ENCODE data around the gene SLC6A13.
"Not testable (repeated sequence)": the region's sequence is repeated elsewhere in the genome, so short reads cannot be mapped to it uniquely, and the experiment has no call there.

The SLC6A13 gene

DNA sequence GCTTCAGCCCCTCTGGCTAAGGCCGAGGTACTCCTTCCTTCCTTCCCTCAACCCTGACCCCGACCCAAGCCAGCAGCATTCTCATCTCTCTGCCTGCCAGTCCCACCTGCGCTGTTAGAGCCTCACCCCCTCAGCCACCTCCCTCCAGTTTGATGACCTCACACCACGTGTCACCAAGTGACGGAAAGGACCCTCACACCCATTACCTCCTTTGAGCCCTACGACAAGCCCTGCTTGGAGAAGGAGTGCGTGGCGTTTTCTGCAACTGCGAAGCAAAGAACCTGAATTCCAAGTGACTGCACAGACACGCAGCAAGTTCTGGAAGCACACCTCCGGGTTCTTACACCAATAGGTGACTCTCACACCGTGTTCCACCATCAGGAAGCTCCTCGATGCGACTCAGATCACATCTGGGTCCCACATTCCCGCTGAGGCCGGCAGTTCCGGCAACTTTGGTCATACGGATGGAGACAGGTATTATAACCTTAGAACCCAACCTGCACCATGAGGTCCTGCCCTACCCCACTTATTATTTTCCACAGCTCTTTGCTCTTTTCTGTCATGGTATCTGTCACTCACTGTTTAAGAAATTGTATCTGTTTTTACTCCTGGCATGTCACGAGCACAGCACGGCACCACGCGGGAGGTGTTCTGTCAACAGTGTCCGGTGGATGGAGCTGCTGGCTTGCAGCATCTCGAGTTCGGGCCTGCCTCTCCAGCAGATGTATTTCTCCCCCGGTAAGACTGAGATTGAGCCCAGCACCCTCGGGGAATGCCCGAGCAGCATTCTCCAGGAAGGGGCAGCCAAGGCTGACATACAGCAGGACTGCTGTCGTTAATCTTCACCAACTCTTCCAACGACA is 43.7 kb downstream of the SLC6A13 start:
- Histone ChIP-seq H3K4me3 (ENCODE audit: severe bottlenecking) (no peak overlapping the region), H3K9me3 (ENCODE audit: severe bottlenecking) (no peaks in the 10 kb centered on the region), H3K27ac (ENCODE audit: poor library complexity, severe bottlenecking) (no peak overlapping the region), H3K36me3 (ENCODE audit: low read depth) (no peaks in the 10 kb centered on the region), H3K4me1 (ENCODE audit: insufficient read depth, poor library complexity, severe bottlenecking) (no peaks in the 10 kb centered on the region), H3K27me3 (ENCODE audit: insufficient read depth, poor library complexity, severe bottlenecking) (peaks cover 6% of the 10 kb centered on the region)
- no peak for ATAC-seq (ENCODE audit: low read depth)
- TF ChIP-seq, protein P1, sequence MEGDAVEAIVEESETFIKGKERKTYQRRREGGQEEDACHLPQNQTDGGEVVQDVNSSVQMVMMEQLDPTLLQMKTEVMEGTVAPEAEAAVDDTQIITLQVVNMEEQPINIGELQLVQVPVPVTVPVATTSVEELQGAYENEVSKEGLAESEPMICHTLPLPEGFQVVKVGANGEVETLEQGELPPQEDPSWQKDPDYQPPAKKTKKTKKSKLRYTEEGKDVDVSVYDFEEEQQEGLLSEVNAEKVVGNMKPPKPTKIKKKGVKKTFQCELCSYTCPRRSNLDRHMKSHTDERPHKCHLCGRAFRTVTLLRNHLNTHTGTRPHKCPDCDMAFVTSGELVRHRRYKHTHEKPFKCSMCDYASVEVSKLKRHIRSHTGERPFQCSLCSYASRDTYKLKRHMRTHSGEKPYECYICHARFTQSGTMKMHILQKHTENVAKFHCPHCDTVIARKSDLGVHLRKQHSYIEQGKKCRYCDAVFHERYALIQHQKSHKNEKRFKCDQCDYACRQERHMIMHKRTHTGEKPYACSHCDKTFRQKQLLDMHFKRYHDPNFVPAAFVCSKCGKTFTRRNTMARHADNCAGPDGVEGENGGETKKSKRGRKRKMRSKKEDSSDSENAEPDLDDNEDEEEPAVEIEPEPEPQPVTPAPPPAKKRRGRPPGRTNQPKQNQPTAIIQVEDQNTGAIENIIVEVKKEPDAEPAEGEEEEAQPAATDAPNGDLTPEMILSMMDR (IDR thresholded peaks at IDR 0.05; ENCODE audit: poor library complexity, severe bottlenecking) = no peak
- no peak for DNase-seq (ENCODE audit: low spot score)

DNA sequence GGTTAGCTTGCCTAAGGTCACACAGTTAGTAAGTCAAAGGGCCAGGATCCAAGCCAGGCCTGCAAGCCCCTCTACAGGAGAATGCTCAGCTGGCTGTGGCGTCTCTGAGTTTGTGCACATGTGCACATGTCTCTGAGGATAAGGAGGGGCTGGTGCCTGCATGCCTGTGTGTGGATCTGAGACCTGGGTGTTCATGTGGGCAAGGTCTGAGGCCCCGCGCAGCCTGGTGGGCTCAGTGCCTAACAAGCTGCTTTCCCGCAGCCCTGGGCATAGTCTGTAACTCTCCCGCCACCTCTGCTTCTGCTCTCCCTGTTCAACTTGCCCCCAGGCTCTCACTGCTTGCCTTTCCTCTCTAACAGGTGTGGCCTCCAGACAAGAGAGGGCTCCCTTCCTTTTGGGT is 44.4 kb downstream of the SLC6A13 start:
- no peak overlapping the region for H3K4me3 ChIP-seq (ENCODE audit: severe bottlenecking)
- no peak overlapping the region for H3K27ac ChIP-seq (ENCODE audit: poor library complexity, severe bottlenecking)
- DNase-seq (ENCODE audit: low spot score) (no peak), ATAC-seq (ENCODE audit: low read depth) (no peak)
- H3K9me3 ChIP-seq (ENCODE audit: severe bottlenecking) = no peaks in the 10 kb centered on the region
- TF ChIP-seq, protein P1 (IDR thresholded peaks at IDR 0.05; ENCODE audit: poor library complexity, severe bottlenecking) = no peak
- H3K4me1 ChIP-seq (ENCODE audit: insufficient read depth, poor library complexity, severe bottlenecking) = no peaks in the 10 kb centered on the region
- H3K36me3 ChIP-seq (ENCODE audit: low read depth) = no peaks in the 10 kb centered on the region
- peaks cover 14% of the 10 kb centered on the region for H3K27me3 ChIP-seq (ENCODE audit: insufficient read depth, poor library complexity, severe bottlenecking)

DNA sequence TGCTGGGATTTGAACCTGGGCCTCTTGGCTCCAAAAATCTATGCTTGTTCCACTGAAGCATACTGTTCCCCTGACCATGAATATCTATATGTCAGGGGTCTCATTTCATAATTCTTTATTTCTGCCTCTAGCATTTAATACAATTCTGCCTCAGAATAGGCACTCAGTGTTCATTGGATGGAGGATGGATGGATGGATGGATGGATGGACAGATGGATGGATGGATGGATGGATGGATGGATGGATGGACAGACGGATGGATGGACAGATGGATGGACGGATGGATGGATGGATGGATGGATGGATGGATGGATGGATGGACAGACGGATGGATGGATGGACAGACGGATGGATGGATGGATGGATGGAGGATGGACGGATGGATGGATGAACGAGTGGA is 45.6 kb downstream of the SLC6A13 start:
- H3K27me3 ChIP-seq (ENCODE audit: insufficient read depth, poor library complexity, severe bottlenecking) = peaks cover 23% of the 10 kb centered on the region
- not testable (repeated sequence) for H3K9me3 ChIP-seq (ENCODE audit: severe bottlenecking); H3K27ac ChIP-seq (ENCODE audit: poor library complexity, severe bottlenecking); H3K4me3 ChIP-seq (ENCODE audit: severe bottlenecking); ATAC-seq (ENCODE audit: low read depth); H3K36me3 ChIP-seq (ENCODE audit: low read depth); H3K4me1 ChIP-seq (ENCODE audit: insufficient read depth, poor library complexity, severe bottlenecking); DNase-seq (ENCODE audit: low spot score)

DNA sequence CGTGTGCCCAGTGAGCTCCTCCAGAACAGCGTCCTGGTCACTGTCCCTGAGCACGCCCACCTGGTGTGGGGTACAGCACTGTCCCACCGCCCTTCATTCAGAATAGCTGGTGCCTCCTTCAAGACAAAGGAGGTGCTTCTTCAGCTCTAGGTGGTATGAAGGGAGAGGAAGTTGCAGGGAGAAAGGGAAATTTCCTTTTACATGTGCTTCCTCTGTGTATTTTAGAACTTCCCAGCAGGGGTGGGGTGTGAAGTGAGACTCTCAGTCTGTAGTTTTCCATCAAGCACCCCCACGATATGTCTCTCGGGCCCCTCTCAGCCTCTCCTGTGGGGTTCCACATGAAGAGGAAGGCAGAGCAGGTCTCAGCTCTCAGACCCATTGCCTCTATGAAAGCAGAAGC is 47.5 kb downstream of the SLC6A13 start:
- Histone ChIP-seq H3K9me3 (ENCODE audit: severe bottlenecking) (no peaks in the 10 kb centered on the region), H3K27me3 (ENCODE audit: insufficient read depth, poor library complexity, severe bottlenecking) (peaks cover 24% of the 10 kb centered on the region), H3K27ac (ENCODE audit: poor library complexity, severe bottlenecking) (no peak overlapping the region), H3K4me1 (ENCODE audit: insufficient read depth, poor library complexity, severe bottlenecking) (no peaks in the 10 kb centered on the region), H3K36me3 (ENCODE audit: low read depth) (no peaks in the 10 kb centered on the region), H3K4me3 (ENCODE audit: severe bottlenecking) (no peak overlapping the region)
- no peak for DNase-seq (ENCODE audit: low spot score)
- no peak for ATAC-seq (ENCODE audit: low read depth)
- TF ChIP-seq, protein P1 (IDR thresholded peaks at IDR 0.05; ENCODE audit: poor library complexity, severe bottlenecking) = no peak

DNA sequence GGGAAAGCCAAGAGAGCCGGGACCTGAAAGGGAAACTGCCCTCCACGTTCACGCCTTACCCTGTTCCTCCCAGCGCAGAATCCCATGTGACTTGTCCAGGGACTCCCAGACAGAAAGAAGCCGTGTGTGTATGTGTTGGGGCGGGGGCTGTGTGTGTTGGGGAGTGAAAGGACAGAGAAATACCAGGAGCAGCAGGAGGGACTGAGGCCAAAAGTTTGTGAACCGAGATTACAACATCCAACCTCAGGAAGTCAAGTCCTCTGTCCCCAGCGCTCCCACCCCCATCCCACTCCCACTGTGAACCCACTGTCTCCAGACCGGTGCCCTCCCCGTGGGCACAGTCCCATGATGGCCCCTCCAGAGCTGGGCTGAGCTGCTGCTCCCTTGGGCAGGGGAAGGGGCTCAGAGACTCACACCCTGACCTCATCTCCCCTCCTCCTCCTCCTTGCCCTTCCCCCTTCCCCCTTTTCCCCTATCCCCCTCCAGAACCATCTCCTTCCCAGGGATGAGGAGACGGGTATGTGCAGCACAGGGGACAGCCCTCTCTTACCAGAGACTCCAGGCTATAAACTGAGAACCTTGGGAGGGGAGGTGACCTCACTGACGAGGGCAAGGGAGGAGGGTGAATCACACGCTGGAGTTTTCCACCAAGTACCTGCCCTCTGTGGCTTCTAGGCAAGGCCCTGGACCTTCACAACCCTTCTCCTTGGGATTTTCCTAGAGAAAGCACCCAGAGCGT is 48.5 kb downstream of the SLC6A13 start, which contains the start of gene SLC6A12:
SLC6A12 (minus strand) TSS at position 155 of the 739 bp plus-strand sequence. CDS start 4,171 bp downstream, outside the sequence.
- DNase-seq (ENCODE audit: low spot score) = no peak
- no peaks in the 10 kb centered on the region for H3K9me3 ChIP-seq (ENCODE audit: severe bottlenecking)
- H3K4me1 ChIP-seq (ENCODE audit: insufficient read depth, poor library complexity, severe bottlenecking) = no peaks in the 10 kb centered on the region
- H3K27ac ChIP-seq (ENCODE audit: poor library complexity, severe bottlenecking) = no peak within 1 kb of the TSS
- no peaks in the 10 kb centered on the region for H3K36me3 ChIP-seq (ENCODE audit: low read depth)
- no peak within 1 kb of the TSS for H3K4me3 ChIP-seq (ENCODE audit: severe bottlenecking)
- TF ChIP-seq, protein P1 (IDR thresholded peaks at IDR 0.05; ENCODE audit: poor library complexity, severe bottlenecking) = no peak
- no peak for ATAC-seq (ENCODE audit: low read depth)
- peaks cover 24% of the 10 kb centered on the region for H3K27me3 ChIP-seq (ENCODE audit: insufficient read depth, poor library complexity, severe bottlenecking)

Data from RWPE2 (cell line).